Purkinje cell (primary cell): Measurements from ENCODE around the gene HMOX2. TPM values are rescaled to one million over a fixed set of nuclear protein-coding genes. Genes with fewer than 3 reads are reported as not detected.

Source experiments
- polyA plus RNA-seq: library from polyadenylated mRNA; unstranded; fragments of >200 nt; fragmentation: Nextera tagmentation; gene quantifications from 2 replicates; pipeline ENCODE4 v1.2.1, GENCODE V29; 2014

Gene HMOX2
- polyA plus RNA-seq: 109 and 149 TPM in 2 replicates

GRCh38 chr16:4475880-4476788, at the start of gene HMOX2:
HMOX2 (plus strand) TSS chr16:4476398; CDS start chr16:4505525, 29,127 bp downstream.

GRCh38 chr16:4474192-4474961, 1.8 kb upstream of the HMOX2 start, which contains the start of gene NMRAL1:
NMRAL1 (minus strand) TSS chr16:4474625; CDS start chr16:4474132, 493 bp downstream.

GRCh38 chr16:4538350-4539235, 62.4 kb downstream of the HMOX2 start, which contains the start of gene CDIP1:
CDIP1 (minus strand) TSS chr16:4538773; CDS start chr16:4514130, 24,643 bp downstream.

GRCh38 chr16:4556112-4556511, 79.9 kb downstream of the HMOX2 start, which contains the start of gene C16orf96:
C16orf96 (plus strand) TSS chr16:4556340; CDS start chr16:4556490, 150 bp downstream.

Other genes with a start within 250 kb of the HMOX2 start
- gene SRL, start 234.3 kb upstream of the HMOX2 start, polyA plus RNA-seq: not detected in 2 replicates
- gene TFAP4, start 203.4 kb upstream of the HMOX2 start, polyA plus RNA-seq: 0.34 and 0.40 TPM in 2 replicates
- 0.08 TPM in 1 of 2 replicates, not detected in the other for gene GLIS2, start 160.3 kb upstream of the HMOX2 start, polyA plus RNA-seq
- gene PAM16, start 125.1 kb upstream of the HMOX2 start, polyA plus RNA-seq: 48.1 and 61.9 TPM in 2 replicates
- gene VASN, start 104.5 kb upstream of the HMOX2 start, polyA plus RNA-seq: 0.11 TPM in 1 of 2 replicates, not detected in the other
- 0.38 and 0.95 TPM in 2 replicates for gene CORO7, start 59.8 kb upstream of the HMOX2 start, polyA plus RNA-seq
- gene DNAJA3, start 50.5 kb upstream of the HMOX2 start, polyA plus RNA-seq: 22.6 and 28.8 TPM in 2 replicates
- 13.5 and 17.8 TPM in 2 replicates for gene NMRAL1, start 1.8 kb upstream of the HMOX2 start, polyA plus RNA-seq
- 32.6 and 51.1 TPM in 2 replicates for gene CDIP1, start 62.4 kb downstream of the HMOX2 start, polyA plus RNA-seq
- gene C16orf96, start 79.9 kb downstream of the HMOX2 start, polyA plus RNA-seq: not detected in 2 replicates
- 1.7 and 2.7 TPM in 2 replicates for gene UBALD1, start 138.5 kb downstream of the HMOX2 start, polyA plus RNA-seq
- gene MGRN1, start 148.4 kb downstream of the HMOX2 start, polyA plus RNA-seq: 0.22 and 1.2 TPM in 2 replicates
- gene NUDT16L1, start 217.2 kb downstream of the HMOX2 start, polyA plus RNA-seq: 10.8 and 19.1 TPM in 2 replicates